ENCODE measurements around the gene ZNF750. TPM values are rescaled to one million over a fixed set of nuclear protein-coding genes. Genes with fewer than 3 reads are reported as not detected.

ZNF750 gene
- total and polyA plus RNA-seq, 10 of the 15 experiments (the other 5 are each of a cell fraction or from before 2014, with no cell fraction given), result 0.06 TPM; not detected in 9

DNA sequence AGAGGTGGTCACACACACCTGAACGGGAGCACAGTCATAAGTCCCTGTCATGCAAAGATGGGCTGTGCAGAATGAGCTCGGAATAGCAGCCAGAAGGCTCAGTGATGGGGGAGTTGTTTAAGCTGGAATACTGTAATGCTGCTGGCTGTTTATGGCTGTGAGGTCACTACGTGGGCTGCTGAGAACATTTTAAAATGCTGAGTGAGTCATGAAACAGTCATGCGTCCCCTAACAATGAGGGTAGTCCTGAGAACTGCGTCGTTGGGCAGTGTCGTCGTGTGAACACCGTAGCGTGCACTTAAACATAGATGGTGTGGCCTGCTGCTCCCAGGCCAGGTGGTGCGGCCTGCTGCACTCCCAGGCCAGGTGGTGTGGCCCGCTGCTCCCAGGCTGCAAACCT is 48.3 kb downstream of the ZNF750 start:
- no peak for FAIRE-seq
- in situ Hi-C loops (cut with MboI), result no loop called here
- POLR2A ChIA-PET, result no interaction called here

More for the DNA sequence above, 48.3 kb downstream of the ZNF750 start:
- no TSS peak for BruUV-seq (replicated peaks)
- ChIA-PET SMC1A (ENCODE audit: uncharacterized antibody, unreplicated experiment) (no interaction called here), CTCF (interaction anchor here (1.2 kb wide), 1 partner anchor 10 kb away, joined by 4 read pairs; no protein-coding TSS in a partner anchor), RAD21 (ENCODE audit: unreplicated experiment) (no interaction called here)
- H3K79me2 ChIP-seq (ENCODE audit: control insufficient read depth, insufficient read depth, low read length), result no peaks in the 10 kb centered on the region
- no peak overlapping the region for H3K4me3 ChIP-seq
- WGBS (ENCODE audit: insufficient coverage, insufficient replicate concordance, low lambda C conversion rate, missing lambda C conversion rate), result 98% methylated on average over 12 of the region's 12 CpGs
- no peak overlapping the region for H3K27ac ChIP-seq (ENCODE audit: control insufficient read depth, insufficient read depth)
- DNase-seq (ENCODE audit: low read depth, low spot score) (no peak), ATAC-seq (no peak)
- intact Hi-C loops (cut with micrococcal nuclease; ENCODE audit: unreplicated experiment), result no loop called here
- H2AFZ ChIP-seq (ENCODE audit: control insufficient read depth, low read depth, low read length), result no peak overlapping the region
- no peaks in the 10 kb centered on the region for H4K20me1 ChIP-seq (ENCODE audit: control insufficient read depth, insufficient read depth)
- no peak for TF ChIP-seq NFYB (IDR thresholded peaks at IDR 0.05; ENCODE audit: insufficient read depth, low read depth, low read length)
- TF ChIP-seq, protein P1, sequence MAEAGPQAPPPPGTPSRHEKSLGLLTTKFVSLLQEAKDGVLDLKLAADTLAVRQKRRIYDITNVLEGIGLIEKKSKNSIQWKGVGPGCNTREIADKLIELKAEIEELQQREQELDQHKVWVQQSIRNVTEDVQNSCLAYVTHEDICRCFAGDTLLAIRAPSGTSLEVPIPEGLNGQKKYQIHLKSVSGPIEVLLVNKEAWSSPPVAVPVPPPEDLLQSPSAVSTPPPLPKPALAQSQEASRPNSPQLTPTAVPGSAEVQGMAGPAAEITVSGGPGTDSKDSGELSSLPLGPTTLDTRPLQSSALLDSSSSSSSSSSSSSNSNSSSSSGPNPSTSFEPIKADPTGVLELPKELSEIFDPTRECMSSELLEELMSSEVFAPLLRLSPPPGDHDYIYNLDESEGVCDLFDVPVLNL (IDR thresholded peaks at IDR 0.05; ENCODE audit: low read depth, low read length), result no peak
- TF ChIP-seq YBX1 (IDR thresholded peaks at IDR 0.05), result no peak
- TF ChIP-seq CREM (IDR thresholded peaks at IDR 0.05; ENCODE audit: low read depth), result no peak
- TF ChIP-seq BMI1 (IDR thresholded peaks at IDR 0.05; ENCODE audit: borderline replicate concordance), result no peak
- TF ChIP-seq ZNF217 (IDR thresholded peaks at IDR 0.05), result no peak
- no peak for TF ChIP-seq HDAC2 (IDR thresholded peaks at IDR 0.05)
- TF ChIP-seq, protein P2, sequence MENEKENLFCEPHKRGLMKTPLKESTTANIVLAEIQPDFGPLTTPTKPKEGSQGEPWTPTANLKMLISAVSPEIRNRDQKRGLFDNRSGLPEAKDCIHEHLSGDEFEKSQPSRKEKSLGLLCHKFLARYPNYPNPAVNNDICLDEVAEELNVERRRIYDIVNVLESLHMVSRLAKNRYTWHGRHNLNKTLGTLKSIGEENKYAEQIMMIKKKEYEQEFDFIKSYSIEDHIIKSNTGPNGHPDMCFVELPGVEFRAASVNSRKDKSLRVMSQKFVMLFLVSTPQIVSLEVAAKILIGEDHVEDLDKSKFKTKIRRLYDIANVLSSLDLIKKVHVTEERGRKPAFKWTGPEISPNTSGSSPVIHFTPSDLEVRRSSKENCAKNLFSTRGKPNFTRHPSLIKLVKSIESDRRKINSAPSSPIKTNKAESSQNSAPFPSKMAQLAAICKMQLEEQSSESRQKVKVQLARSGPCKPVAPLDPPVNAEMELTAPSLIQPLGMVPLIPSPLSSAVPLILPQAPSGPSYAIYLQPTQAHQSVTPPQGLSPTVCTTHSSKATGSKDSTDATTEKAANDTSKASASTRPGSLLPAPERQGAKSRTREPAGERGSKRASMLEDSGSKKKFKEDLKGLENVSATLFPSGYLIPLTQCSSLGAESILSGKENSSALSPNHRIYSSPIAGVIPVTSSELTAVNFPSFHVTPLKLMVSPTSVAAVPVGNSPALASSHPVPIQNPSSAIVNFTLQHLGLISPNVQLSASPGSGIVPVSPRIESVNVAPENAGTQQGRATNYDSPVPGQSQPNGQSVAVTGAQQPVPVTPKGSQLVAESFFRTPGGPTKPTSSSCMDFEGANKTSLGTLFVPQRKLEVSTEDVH (IDR thresholded peaks at IDR 0.05; ENCODE audit: low read depth, partially characterized antibody), result no peak
- TF ChIP-seq, protein P3, sequence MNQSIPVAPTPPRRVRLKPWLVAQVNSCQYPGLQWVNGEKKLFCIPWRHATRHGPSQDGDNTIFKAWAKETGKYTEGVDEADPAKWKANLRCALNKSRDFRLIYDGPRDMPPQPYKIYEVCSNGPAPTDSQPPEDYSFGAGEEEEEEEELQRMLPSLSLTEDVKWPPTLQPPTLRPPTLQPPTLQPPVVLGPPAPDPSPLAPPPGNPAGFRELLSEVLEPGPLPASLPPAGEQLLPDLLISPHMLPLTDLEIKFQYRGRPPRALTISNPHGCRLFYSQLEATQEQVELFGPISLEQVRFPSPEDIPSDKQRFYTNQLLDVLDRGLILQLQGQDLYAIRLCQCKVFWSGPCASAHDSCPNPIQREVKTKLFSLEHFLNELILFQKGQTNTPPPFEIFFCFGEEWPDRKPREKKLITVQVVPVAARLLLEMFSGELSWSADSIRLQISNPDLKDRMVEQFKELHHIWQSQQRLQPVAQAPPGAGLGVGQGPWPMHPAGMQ (IDR thresholded peaks at IDR 0.05; ENCODE audit: borderline replicate concordance), result no peak
- no peak for TF ChIP-seq RELA (IDR thresholded peaks at IDR 0.05; ENCODE audit: borderline replicate concordance, partially characterized antibody)
- peaks cover 0 to 2% of the 10 kb centered on the region in 2 experiments; a peak in 3 of 4 replicates for H3K36me3 ChIP-seq (ENCODE audit: control insufficient read depth in 2 of 2, insufficient read depth in 2 of 2, low read length in 1 of 2)
- no peak overlapping the region for H3K4me2 ChIP-seq (ENCODE audit: control insufficient read depth, insufficient read depth)
- H3K27me3 ChIP-seq (replicated peaks in 1 of 2; ENCODE audit: control insufficient read depth in 2 of 2, insufficient read depth in 2 of 2, low read length in 1 of 2), result no peaks in the 10 kb centered on the region
- H3K9ac ChIP-seq (ENCODE audit: control insufficient read depth, insufficient read depth, low read length), result no peak overlapping the region
- H3K4me1 ChIP-seq (ENCODE audit: control insufficient read depth, insufficient read depth, low read length), result peaks cover 8% of the 10 kb centered on the region; the same call in 1 of the 2 replicates
- H3K9me3 ChIP-seq (replicated peaks; ENCODE audit: control insufficient read depth, insufficient read depth, low read length), result no peaks in the 10 kb centered on the region
